HCT116 (cell line): ENCODE data around the gene HIBADH.

Experiments used
- CEBPB ChIP-seq: IDR thresholded peaks from 2 replicates; pipeline ENCODE4 v1.6.1; 2012; ENCODE audit warnings: low read depth
- CTCF ChIP-seq, 3 experiments: fragments of 200-600 bp in 1 of 3; sonication (generic) in 1 of 3; IDR thresholded peaks in 2 of 3; conservative IDR thresholded peaks in 1 of 3; 2 replicates each; pipeline ENCODE4 v1.5.1; 2012 to 2017; ENCODE audit warnings: low read depth in 2 of 3, low read length in 2 of 3, antibody characterized with exemption in 1 of 3, borderline replicate concordance in 1 of 3, control low read depth in 1 of 3, mild to moderate bottlenecking in 1 of 3, mixed read lengths in 1 of 3, mixed run types in 1 of 3, moderate library complexity in 1 of 3; ENCODE audit not compliant: insufficient read depth in 1 of 3
- EZH2 ChIP-seq: fragments of 200-600 bp; sonication (generic); IDR thresholded peaks from 2 replicates; pipeline ENCODE4 v1.6.1; 2017; ENCODE audit warnings: antibody characterized with exemption, mixed run types
- MAX ChIP-seq: IDR thresholded peaks from 2 replicates; pipeline ENCODE4 v1.6.1; 2012
- POLR2AphosphoS5 ChIP-seq: IDR thresholded peaks from 2 replicates; pipeline ENCODE4 v1.6.1; 2011; ENCODE audit warnings: mild to moderate bottlenecking, low read depth, low read length, moderate library complexity
- REST ChIP-seq: IDR thresholded peaks from 2 replicates; pipeline ENCODE4 v1.6.1; 2012; ENCODE audit warnings: low read depth
- SRF ChIP-seq: IDR thresholded peaks from 2 replicates; pipeline ENCODE4 v1.6.1; 2012; ENCODE audit warnings: low read depth

- TF ChIP-seq SRF (no peak), CTCF (IDR thresholded peaks at IDR 0.05 in 2 of 3, conservative IDR thresholded peaks at IDR 0.05 in 1 of 3; ENCODE audit: borderline replicate concordance in 1 of 3, insufficient read depth in 1 of 3, low read depth in 2 of 3, low read length in 2 of 3) (peak; percentile 37 to 75 (median 60); a peak in 4 of 6 replicates), REST (no peak), MAX (no peak), EZH2 (no peak), POLR2AphosphoS5 (no peak), CEBPB (no peak)
Measured at GRCh38 chr7:27576360-27576944, 86.2 kb downstream of the HIBADH start.
